GM12872 (cell line): Measurements from ENCODE around the gene BLVRA.

Source experiments
- TF ChIP-seq, protein P1 (sequence below): IDR thresholded peaks from 3 replicates; pipeline ENCODE4 v1.5.1; 2011; ENCODE audit warnings: low read depth, mild to moderate bottlenecking, low read length, moderate library complexity; ENCODE audit not compliant: insufficient read depth

BLVRA gene

DNA sequence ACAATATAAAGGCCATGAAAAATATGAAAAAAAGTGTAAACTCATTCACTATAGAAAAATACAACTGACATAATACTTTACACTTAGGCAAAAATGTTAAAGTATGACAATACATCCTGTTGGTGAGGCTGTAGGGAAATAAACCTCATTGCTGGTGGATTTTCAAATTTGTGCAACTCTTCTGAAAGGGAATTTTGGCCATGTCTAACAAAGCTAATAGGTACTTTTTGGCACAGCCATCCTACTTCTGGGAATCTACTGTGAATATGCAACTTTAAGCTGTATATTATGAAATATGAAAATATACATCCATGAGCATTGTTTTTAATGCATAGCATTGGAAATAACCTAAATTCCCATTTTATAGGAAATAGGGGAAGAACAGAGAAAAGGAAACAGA lies 15.8 kb upstream of the BLVRA start:
- TF ChIP-seq, protein P1, sequence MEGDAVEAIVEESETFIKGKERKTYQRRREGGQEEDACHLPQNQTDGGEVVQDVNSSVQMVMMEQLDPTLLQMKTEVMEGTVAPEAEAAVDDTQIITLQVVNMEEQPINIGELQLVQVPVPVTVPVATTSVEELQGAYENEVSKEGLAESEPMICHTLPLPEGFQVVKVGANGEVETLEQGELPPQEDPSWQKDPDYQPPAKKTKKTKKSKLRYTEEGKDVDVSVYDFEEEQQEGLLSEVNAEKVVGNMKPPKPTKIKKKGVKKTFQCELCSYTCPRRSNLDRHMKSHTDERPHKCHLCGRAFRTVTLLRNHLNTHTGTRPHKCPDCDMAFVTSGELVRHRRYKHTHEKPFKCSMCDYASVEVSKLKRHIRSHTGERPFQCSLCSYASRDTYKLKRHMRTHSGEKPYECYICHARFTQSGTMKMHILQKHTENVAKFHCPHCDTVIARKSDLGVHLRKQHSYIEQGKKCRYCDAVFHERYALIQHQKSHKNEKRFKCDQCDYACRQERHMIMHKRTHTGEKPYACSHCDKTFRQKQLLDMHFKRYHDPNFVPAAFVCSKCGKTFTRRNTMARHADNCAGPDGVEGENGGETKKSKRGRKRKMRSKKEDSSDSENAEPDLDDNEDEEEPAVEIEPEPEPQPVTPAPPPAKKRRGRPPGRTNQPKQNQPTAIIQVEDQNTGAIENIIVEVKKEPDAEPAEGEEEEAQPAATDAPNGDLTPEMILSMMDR: no peak

DNA sequence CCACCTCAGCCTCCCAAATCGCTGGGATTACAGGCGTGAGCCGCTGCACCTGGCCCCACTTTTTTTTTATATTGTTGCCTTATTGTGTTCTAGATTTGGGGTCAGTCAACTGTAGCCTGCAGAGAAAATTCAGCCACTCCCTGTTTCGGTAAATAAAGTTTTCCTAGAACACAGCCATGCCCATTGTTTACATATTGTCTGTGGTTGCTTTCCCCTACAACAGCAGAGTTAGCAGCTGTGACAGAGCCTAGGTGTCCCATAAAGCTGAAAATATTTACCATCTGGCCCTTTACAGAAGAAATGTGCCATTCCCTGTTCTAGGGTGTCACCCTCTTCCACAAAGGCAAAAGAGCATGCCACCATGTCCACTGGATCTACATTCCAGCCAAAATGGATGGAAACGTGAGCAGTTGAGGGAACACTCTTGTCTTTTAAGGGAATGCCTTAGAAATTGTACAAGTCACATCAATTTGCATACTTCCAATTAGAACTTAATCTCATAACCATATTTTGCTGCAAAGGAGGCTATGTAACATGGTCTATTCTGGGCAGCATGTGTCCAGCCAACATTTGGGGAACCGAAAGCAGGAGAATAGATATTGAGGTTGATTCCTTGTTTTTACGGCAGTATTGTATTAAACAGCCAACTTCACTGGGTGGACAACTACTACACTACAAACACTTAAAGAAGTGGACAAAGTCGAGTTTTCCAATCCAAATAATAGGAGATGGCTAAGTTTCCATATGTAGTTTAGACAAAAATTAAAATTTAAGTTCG lies 11.0 kb upstream of the BLVRA start:
- TF ChIP-seq, protein P1: no peak

DNA sequence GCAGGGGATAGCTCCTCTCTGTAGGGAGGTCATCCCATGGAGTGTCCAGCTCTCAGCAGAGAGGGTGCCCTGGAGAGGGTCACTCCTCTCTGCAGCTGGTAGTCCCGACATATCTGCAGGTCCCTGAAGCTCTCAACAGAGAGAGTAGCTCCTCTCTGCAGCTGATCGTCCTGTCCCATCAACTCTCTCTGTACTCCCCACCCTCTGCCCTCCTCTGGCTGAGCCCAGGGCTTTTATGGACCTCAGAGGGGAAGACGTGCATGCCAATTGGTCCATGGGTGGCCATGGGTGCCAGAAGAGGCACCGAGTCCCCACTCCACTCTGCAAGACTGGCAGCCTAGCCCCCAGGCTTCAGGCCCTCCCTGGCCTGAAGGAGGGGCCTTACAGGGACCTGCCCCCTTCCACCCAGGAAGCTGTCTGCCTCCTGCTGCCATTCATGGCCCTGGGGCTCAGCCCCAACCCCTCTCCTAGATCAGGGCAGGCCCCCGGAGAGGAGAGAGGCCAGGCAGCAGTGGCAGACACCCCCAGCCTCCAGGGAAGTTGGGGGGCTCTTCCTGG lies 9.0 kb upstream of the BLVRA start:
- TF ChIP-seq, protein P1: no peak

DNA sequence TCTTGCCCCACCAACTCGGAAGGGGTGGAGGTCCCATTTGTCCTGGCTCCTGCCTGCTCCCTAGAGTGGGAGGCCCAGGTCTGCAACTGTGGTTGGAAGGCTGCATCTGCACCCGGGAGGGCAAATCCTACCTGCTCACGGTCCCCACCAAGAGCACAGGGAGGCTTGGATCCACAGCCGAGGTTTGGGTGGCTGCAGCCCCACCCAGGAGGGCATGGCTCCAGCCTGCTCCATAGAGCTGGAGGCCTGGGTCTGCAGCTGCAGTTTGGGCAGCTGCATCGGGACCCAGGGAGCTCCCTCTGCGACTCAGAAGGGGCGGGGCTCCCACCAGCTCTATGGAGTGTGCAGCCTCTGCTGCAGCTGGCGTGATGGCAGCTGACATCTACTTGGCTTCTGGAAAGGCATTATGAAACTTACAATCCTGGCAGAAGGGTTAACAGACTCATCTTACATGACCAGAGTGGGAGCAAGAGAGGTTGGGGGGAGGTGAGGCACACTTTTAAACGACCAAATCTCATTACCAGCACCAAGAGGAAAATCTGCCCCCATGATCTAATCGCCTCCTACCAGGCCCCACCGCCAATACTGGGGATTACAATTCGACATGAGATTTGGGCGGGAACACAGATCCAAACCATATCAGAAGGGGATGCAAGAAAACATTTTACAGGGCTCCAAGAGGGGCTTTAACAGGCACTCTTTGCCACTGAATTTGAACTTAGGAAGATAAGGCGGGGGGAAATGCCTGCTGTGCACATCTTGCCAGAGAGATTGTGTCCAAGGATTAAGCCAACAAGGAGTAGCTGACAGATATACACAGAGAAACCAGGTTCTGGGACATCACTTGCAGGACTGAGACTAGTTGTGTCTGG lies 8.2 kb upstream of the BLVRA start:
- TF ChIP-seq, protein P1: no peak

DNA sequence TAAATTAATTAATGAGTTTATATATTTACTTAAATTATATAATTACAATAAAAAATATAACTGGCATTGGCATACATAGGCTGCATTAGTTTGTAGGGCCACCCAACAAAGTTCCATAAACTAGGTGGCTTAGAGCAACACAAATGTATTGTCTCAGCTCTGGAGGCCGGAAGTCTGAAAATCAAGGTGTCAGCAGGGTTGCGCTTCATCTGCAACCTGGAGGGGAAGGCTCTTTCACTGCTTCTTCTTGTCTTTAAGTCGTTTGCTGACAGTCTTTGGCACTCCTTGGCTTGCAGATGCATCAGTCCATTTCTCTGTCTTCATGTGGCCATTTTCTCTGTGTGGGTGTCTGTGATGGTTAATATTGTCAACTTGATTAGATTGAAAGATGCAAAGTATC lies 6.1 kb upstream of the BLVRA start:
- TF ChIP-seq, protein P1: no peak

DNA sequence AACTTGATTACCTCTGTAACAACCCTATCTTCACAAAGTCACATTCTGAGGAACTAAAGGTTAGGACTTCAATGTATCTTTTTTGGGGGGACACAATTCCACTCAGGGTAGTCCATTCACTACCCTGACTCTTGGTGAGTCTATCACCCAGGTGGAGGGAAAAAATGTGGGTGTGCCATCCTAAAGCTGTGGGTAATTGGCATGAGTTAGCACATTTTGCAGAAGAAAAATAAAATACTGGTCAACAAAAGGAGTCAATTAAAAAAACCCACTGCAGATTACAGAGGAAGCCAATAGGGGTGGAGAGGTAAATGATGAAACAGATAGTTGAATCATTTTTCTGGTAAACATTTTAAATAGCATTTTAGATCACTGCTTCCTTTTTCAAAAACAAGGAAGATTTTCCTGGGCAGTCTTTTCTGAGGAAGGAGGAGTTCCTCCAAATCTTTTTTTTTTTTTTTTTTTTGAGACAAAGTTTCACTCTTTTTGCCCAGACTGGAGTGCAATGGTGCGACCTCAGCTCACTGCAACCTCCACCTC lies 5.1 kb upstream of the BLVRA start:
- TF ChIP-seq, protein P1: no peak

DNA sequence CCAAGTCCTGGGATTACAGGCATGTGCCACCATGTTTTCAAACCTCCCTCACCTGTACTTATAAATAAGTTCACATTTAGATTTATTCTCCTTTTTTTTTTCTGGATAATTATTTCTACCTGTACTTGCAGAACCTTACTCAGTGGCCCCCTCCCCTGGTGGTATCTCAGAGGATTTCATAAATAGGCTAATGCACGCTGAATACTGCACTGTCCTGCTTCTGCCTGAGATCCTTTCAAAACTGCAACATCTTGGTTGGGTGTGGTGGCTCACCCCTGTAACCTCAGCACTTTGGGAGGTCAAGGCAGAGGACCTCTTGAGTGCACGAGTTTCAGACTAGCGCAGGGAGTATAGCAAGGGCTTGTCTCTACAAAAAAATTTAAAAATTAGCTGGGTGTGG lies 4.6 kb upstream of the BLVRA start:
- TF ChIP-seq, protein P1: peak; percentile 8; the same call in 1 of the 3 replicates
